ENCODE data around the gene SLC4A1AP.

The SLC4A1AP gene

DNA sequence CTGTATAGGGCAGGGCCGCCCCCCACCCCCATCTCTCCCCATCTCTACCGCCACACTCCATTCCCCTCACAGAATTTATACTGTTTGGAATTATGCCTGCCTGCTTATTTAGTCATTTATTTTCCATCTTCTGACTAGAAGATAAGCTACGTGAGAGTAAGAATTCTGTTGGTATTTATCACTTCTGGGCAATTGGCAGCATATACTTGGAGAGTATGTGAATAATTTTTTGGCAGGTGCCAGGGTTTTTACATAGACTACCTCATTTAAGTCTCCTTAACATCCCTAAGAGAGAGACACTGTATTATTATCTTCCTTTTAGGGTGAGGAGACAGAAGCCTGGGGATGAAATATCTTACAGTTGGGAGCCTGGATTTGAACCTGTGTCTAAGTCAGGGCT is 45.0 kb downstream of the SLC4A1AP start:
- H3K27me3 ChIP-seq (ENCODE audit: low read length) = no peaks in the 10 kb centered on the region
- no peak overlapping the region for H3K27ac ChIP-seq (ENCODE audit: low read depth, low read length)
- no peak overlapping the region for H3K4me2 ChIP-seq (ENCODE audit: low read depth, low read length, poor library complexity, severe bottlenecking)
- no peak overlapping the region for H2AFZ ChIP-seq (ENCODE audit: low read depth, low read length, severe bottlenecking)
- no peaks in the 10 kb centered on the region for H3K36me3 ChIP-seq (ENCODE audit: low read length)
- H3K79me2 ChIP-seq (ENCODE audit: insufficient read depth, low read length) = no peaks in the 10 kb centered on the region
- TF ChIP-seq, protein P1, sequence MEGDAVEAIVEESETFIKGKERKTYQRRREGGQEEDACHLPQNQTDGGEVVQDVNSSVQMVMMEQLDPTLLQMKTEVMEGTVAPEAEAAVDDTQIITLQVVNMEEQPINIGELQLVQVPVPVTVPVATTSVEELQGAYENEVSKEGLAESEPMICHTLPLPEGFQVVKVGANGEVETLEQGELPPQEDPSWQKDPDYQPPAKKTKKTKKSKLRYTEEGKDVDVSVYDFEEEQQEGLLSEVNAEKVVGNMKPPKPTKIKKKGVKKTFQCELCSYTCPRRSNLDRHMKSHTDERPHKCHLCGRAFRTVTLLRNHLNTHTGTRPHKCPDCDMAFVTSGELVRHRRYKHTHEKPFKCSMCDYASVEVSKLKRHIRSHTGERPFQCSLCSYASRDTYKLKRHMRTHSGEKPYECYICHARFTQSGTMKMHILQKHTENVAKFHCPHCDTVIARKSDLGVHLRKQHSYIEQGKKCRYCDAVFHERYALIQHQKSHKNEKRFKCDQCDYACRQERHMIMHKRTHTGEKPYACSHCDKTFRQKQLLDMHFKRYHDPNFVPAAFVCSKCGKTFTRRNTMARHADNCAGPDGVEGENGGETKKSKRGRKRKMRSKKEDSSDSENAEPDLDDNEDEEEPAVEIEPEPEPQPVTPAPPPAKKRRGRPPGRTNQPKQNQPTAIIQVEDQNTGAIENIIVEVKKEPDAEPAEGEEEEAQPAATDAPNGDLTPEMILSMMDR (IDR thresholded peaks at IDR 0.05; ENCODE audit: insufficient read depth, low read length, poor library complexity, severe bottlenecking) = no peak
- no peak for TF ChIP-seq EZH2phosphoT487 (conservative IDR thresholded peaks at IDR 0.05; ENCODE audit: low read length)
- no peaks in the 10 kb centered on the region for H3F3A ChIP-seq (ENCODE audit: insufficient read depth)
- no peaks in the 10 kb centered on the region for H3K9me3 ChIP-seq (ENCODE audit: insufficient read depth, low read length)
- H3K9ac ChIP-seq (ENCODE audit: low read length) = no peak overlapping the region
- no peaks in the 10 kb centered on the region for H3K9me2 ChIP-seq (replicated peaks; ENCODE audit: insufficient read depth, low read length)
- no peak overlapping the region for H3K4me3 ChIP-seq (ENCODE audit: insufficient read depth, low read length, poor library complexity, severe bottlenecking)
- no peaks in the 10 kb centered on the region for H4K20me1 ChIP-seq (ENCODE audit: low read depth, low read length)

DNA sequence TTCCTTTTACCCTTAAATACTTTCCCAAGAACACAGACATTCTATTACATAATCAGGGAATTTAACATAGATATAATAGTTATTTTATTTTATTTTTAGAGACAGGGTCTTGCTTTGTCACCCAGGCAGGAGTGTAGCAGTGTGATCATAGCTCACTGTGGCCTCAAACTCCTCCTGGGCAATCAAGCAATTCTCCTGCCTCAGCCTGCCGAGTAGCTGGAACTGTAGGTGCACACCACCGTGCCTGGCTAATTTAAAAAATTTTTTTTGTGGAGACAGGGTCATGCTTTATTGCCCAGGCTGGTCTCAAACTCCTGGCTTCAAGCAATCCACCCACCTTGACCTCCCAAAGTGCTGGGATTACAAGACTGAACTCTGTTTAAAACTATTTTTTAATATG is 45.6 kb downstream of the SLC4A1AP start:
- no peak overlapping the region for H3K27ac ChIP-seq (ENCODE audit: low read depth, low read length)
- no peaks in the 10 kb centered on the region for H3K27me3 ChIP-seq (ENCODE audit: low read length)
- no peak overlapping the region for H3K9ac ChIP-seq (ENCODE audit: low read length)
- H2AFZ ChIP-seq (ENCODE audit: low read depth, low read length, severe bottlenecking) = no peak overlapping the region
- no peaks in the 10 kb centered on the region for H4K20me1 ChIP-seq (ENCODE audit: low read depth, low read length)
- TF ChIP-seq, protein P1 (IDR thresholded peaks at IDR 0.05; ENCODE audit: insufficient read depth, low read length, poor library complexity, severe bottlenecking) = no peak
- TF ChIP-seq EZH2phosphoT487 (conservative IDR thresholded peaks at IDR 0.05; ENCODE audit: low read length) = no peak
- H3K4me3 ChIP-seq (ENCODE audit: insufficient read depth, low read length, poor library complexity, severe bottlenecking) = no peak overlapping the region
- H3K9me2 ChIP-seq (replicated peaks; ENCODE audit: insufficient read depth, low read length) = no peaks in the 10 kb centered on the region
- H3F3A ChIP-seq (ENCODE audit: insufficient read depth) = no peaks in the 10 kb centered on the region
- no peaks in the 10 kb centered on the region for H3K9me3 ChIP-seq (ENCODE audit: insufficient read depth, low read length)
- no peak overlapping the region for H3K4me2 ChIP-seq (ENCODE audit: low read depth, low read length, poor library complexity, severe bottlenecking)
- no peaks in the 10 kb centered on the region for H3K36me3 ChIP-seq (ENCODE audit: low read length)
- H3K79me2 ChIP-seq (ENCODE audit: insufficient read depth, low read length) = no peaks in the 10 kb centered on the region

DNA sequence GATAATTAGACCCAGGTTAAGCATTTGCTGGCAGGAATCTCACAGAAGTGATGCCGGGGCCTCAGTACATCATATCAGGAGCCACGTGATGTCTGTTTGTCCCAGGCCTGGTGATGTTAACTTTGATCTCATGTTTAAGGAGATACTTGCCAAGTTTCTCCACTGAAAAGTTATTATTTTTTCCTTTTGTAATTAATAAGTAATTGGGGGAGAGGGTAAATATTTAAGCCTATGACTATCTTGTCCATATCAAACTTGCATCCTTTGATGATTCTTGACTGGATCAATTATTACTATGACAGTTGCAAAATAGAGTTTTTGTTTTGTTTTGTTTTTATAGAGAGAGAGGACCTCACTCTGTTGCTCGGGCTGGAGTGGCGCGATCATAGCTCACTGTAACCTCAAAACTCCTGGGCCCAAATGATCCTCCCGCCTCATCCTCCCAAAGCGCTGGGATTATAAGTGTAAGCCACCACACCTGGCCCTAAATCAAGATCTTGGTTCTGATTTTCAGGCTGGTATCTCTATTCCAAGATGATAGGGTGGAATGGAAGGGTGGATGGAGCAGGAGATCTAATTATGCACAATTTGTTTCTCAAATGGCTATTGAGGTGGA is 46.4 kb downstream of the SLC4A1AP start:
- Histone ChIP-seq H3K4me3 (ENCODE audit: insufficient read depth, low read length, poor library complexity, severe bottlenecking) (no peak overlapping the region), H3K9me2 (replicated peaks; ENCODE audit: insufficient read depth, low read length) (no peaks in the 10 kb centered on the region), H3K9ac (ENCODE audit: low read length) (no peak overlapping the region), H3K27me3 (ENCODE audit: low read length) (no peaks in the 10 kb centered on the region), H3K27ac (ENCODE audit: low read depth, low read length) (no peak overlapping the region), H4K20me1 (ENCODE audit: low read depth, low read length) (no peaks in the 10 kb centered on the region), H3K9me3 (ENCODE audit: insufficient read depth, low read length) (no peaks in the 10 kb centered on the region), H3K4me2 (ENCODE audit: low read depth, low read length, poor library complexity, severe bottlenecking) (no peak overlapping the region), H3K79me2 (ENCODE audit: insufficient read depth, low read length) (no peaks in the 10 kb centered on the region), H3F3A (ENCODE audit: insufficient read depth) (no peaks in the 10 kb centered on the region), H2AFZ (ENCODE audit: low read depth, low read length, severe bottlenecking) (no peak overlapping the region), H3K36me3 (ENCODE audit: low read length) (no peaks in the 10 kb centered on the region)
- TF ChIP-seq, protein P1 (IDR thresholded peaks at IDR 0.05; ENCODE audit: insufficient read depth, low read length, poor library complexity, severe bottlenecking) = no peak
- TF ChIP-seq EZH2phosphoT487 (conservative IDR thresholded peaks at IDR 0.05; ENCODE audit: low read length) = no peak
